CD8-positive, alpha-beta memory T cell (primary cell): ENCODE results near the gene MCF2L2. TPM values are rescaled to one million over a fixed set of nuclear protein-coding genes. Genes with fewer than 3 reads are reported as not detected.
A peak's percentile ranks its signal among the peaks of the same experiment; 100 is the strongest.

Experiments
- CTCF ChIA-PET: fragments of 350-600 bp; sonication (Branson Sonifier 250); formaldehyde crosslinking; loops from one replicate; lab custom pipeline; 2021; ENCODE audit warnings: antibody characterized with exemption; lab: Charles Lee
- POLR2A ChIA-PET: fragments of 350-600 bp; sonication (Branson Sonifier 250); formaldehyde crosslinking; loops from one replicate; lab custom pipeline; 2021; ENCODE audit warnings: antibody characterized with exemption; lab: Charles Lee
- DNase-seq, 5 donors: peaks; one replicate each; pipeline versions ENCODE4 v3.0.0 to v3.0.0-alpha.2; 2020 to 2022; ENCODE audit warnings: mixed read lengths in 1 of 5
- H3K27ac ChIP-seq: one replicate; pipeline ENCODE4 v1.7.0; 2013; ENCODE audit warnings: low read depth, mild to moderate bottlenecking, low read length, moderate library complexity
- H3K27me3 ChIP-seq: 2 replicates; pipeline ENCODE4 v1.7.0; 2013; ENCODE audit warnings: low read length, mild to moderate bottlenecking; ENCODE audit not compliant: insufficient read depth, poor library complexity, severe bottlenecking
- H3K36me3 ChIP-seq: 2 replicates; pipeline ENCODE4 v1.7.0; 2013; ENCODE audit warnings: mild to moderate bottlenecking, low read length, moderate library complexity; ENCODE audit not compliant: insufficient read depth
- H3K4me1 ChIP-seq: 2 replicates; pipeline ENCODE4 v1.7.0; 2013; ENCODE audit warnings: mild to moderate bottlenecking, low read length, moderate library complexity; ENCODE audit not compliant: insufficient read depth
- H3K4me3 ChIP-seq: 2 replicates; pipeline ENCODE4 v1.7.0; 2013; ENCODE audit warnings: mild to moderate bottlenecking, low read length
- H3K9me3 ChIP-seq: 2 replicates; pipeline ENCODE4 v1.7.0; 2013; ENCODE audit warnings: mild to moderate bottlenecking, low read length
- H3K27ac Mint-ChIP-seq, 8 donors: one replicate each; pipeline ENCODE4 v1.8.0; 2020 to 2021; ENCODE audit warnings: mixed read lengths in 8 of 8, mild to moderate bottlenecking in 6 of 8, inconsistent platforms in 3 of 8, moderate library complexity in 3 of 8
- H3K27me3 Mint-ChIP-seq, 2 donors: one replicate each; pipeline ENCODE4 v1.8.0; 2020 to 2021; ENCODE audit warnings: mixed read lengths in 2 of 2, mild to moderate bottlenecking in 1 of 2, moderate library complexity in 1 of 2
- H3K36me3 Mint-ChIP-seq, 3 donors: one replicate each; pipeline ENCODE4 v1.8.0; 2020 to 2021; ENCODE audit warnings: mixed read lengths in 3 of 3, inconsistent platforms in 1 of 3, mild to moderate bottlenecking in 1 of 3
- H3K4me1 Mint-ChIP-seq, 3 donors: one replicate each; pipeline ENCODE4 v1.8.0; 2020 to 2021; ENCODE audit warnings: mixed read lengths in 3 of 3, inconsistent platforms in 1 of 3, mild to moderate bottlenecking in 1 of 3
- H3K4me3 Mint-ChIP-seq, 7 donors: one replicate each; pipeline ENCODE4 v1.8.0; 2020 to 2021; ENCODE audit warnings: mixed read lengths in 7 of 7, mild to moderate bottlenecking in 6 of 7, moderate library complexity in 4 of 7, inconsistent platforms in 2 of 7
- H3K9me3 Mint-ChIP-seq, 5 donors: one replicate each; pipeline ENCODE4 v1.8.0; 2020 to 2022; ENCODE audit warnings: mixed read lengths in 5 of 5, mild to moderate bottlenecking in 3 of 5, moderate library complexity in 2 of 5, inconsistent platforms in 1 of 5
- polyA plus RNA-seq: library from polyadenylated mRNA; unstranded; fragments of 300-500 nt; fragmentation: Illumina TruSeq; gene quantifications from one replicate; pipeline ENCODE4 v1.2.3, GENCODE V29; 2021
- total RNA-seq, 2 experiments: library from RNA; stranded (reverse); gene quantifications; one replicate each; pipeline ENCODE4 v1.2.3, GENCODE V29; 2021

Gene MCF2L2
- total and polyA plus RNA-seq, 3 experiments from 2014 or later, result 0.78 to 3.5 (median 2.8) TPM

DNA sequence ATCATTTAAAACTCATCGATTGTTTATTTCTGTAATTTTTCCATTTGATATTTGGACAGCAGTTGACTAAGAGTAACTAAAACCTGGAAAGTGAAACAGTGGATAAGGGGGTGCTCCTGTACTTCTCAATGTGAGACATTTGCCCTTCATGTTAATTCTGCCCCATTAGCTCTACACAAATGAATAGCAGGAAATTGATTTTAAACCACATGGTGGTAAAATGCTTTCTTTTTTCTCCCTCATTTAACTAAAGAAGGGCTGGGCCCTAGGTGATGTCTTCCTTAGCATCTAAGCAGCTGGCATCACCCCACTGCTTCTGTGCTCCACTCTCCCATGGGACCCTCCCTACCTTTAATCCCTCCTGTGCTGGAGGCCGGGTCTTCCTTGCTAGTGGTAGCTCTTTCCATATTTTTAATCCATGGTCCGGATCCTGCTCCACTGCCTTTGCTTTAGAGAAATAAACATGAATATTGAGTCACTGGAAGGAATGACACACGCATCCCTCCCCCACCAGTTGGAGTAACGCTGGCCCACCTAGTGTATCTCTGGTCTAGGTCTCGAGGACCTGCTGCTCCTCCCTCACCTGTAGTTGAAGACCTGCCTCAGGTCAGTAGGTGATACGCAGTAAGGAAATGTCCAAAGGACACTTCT is 235.6 kb downstream of the MCF2L2 start:
- DNase-seq, result no peak
- Histone ChIP-seq H3K36me3 (no peaks in the 10 kb centered on the region), H3K27me3 (no peaks in the 10 kb centered on the region), H3K4me3 (no peak overlapping the region), H3K4me1 (no peaks in the 10 kb centered on the region), H3K9me3 (no peaks in the 10 kb centered on the region), H3K27ac (no peak overlapping the region)
- CTCF ChIA-PET, result no interaction called here
- Mint-ChIP-seq H3K27me3 (no peaks in the 10 kb centered on the region), H3K4me1 (no peaks in the 10 kb centered on the region), H3K27ac (no peak overlapping the region), H3K4me3 (no peak overlapping the region), H3K9me3 (no peaks in the 10 kb centered on the region), H3K36me3 (no peaks in the 10 kb centered on the region)
- POLR2A ChIA-PET, result no interaction called here

DNA sequence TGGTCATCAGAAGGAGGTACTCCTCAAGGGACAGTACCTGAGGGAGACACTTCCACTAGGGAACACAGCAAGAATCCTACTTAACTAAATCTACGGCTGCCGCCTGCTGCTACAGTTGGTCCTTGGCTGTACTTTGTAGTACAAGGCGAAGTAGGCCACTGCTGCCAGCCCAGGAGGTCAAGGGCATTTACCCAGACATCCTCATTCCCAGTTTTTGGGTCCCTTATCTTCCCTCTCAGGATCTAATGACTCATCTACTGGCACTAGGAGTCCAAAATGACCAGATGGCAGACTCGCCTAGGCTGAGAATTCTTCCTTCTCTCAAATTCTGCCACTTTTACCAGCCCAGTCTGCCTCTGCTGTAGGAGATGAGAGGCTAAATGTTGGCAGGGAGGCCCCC is 238.8 kb downstream of the MCF2L2 start:
- H3K4me3 ChIP-seq, result no peak overlapping the region
- H3K4me1 ChIP-seq, result no peaks in the 10 kb centered on the region
- POLR2A ChIA-PET, result no interaction called here
- CTCF ChIA-PET, result no interaction called here
- no peak for DNase-seq
- H3K4me1 Mint-ChIP-seq, result no peaks in the 10 kb centered on the region
- H3K36me3 ChIP-seq, result no peaks in the 10 kb centered on the region
- no peaks in the 10 kb centered on the region for H3K27me3 Mint-ChIP-seq
- H3K27me3 ChIP-seq, result no peaks in the 10 kb centered on the region
- H3K27ac Mint-ChIP-seq, result no peak overlapping the region
- H3K36me3 Mint-ChIP-seq, result no peaks in the 10 kb centered on the region
- no peaks in the 10 kb centered on the region for H3K9me3 ChIP-seq
- H3K9me3 Mint-ChIP-seq, result no peaks in the 10 kb centered on the region
- no peak overlapping the region for H3K27ac ChIP-seq
- H3K4me3 Mint-ChIP-seq, result no peak overlapping the region

DNA sequence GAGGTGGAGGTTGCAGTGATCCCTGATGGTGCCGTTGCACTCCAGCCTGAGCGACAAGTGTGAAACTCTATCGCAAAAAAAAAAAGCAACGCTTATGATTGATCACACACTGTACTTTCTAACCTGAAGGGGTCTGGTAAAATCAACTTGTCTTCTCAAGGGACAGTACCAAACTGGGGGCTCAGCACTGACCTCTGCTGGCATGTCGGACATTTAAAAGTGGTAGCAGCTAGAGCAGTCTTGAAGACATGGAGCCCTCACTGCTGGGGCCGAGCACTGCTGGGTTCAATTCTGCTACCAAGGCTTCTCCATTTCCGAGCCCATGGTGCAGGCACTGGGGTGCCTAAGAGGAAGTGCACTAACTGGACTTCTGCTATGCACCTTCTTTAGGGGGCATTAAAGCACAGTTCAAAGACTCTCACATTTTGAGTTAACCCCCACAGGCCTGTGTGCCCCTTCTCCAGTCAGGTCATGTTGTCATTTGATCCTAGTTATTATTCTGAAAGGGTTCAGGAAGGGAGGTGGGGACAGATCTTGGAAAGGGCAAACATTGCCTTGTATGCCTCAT is 239.4 kb downstream of the MCF2L2 start:
- POLR2A ChIA-PET, result interaction anchor here (0.7 kb wide), 1 partner anchor 64 kb away, joined by 3 read pairs; no protein-coding TSS in a partner anchor
- no peaks in the 10 kb centered on the region for H3K9me3 ChIP-seq
- H3K36me3 Mint-ChIP-seq, result no peaks in the 10 kb centered on the region
- peak overlapping the region in 1 of 8 donors; percentile 72 for H3K27ac Mint-ChIP-seq
- no peaks in the 10 kb centered on the region for H3K36me3 ChIP-seq
- no peak overlapping the region for H3K27ac ChIP-seq
- H3K4me3 Mint-ChIP-seq, result no peak overlapping the region
- H3K9me3 Mint-ChIP-seq, result no peaks in the 10 kb centered on the region
- no peaks in the 10 kb centered on the region for H3K4me1 Mint-ChIP-seq
- DNase-seq, result peak in 2 of 5 donors; percentile 17 to 53
- CTCF ChIA-PET, result interaction anchor here (1.0 kb wide), 1 partner anchor 184 kb away, joined by 3 read pairs; no protein-coding TSS in a partner anchor
- no peaks in the 10 kb centered on the region for H3K4me1 ChIP-seq
- H3K27me3 Mint-ChIP-seq, result no peaks in the 10 kb centered on the region
- no peak overlapping the region for H3K4me3 ChIP-seq
- no peaks in the 10 kb centered on the region for H3K27me3 ChIP-seq

DNA sequence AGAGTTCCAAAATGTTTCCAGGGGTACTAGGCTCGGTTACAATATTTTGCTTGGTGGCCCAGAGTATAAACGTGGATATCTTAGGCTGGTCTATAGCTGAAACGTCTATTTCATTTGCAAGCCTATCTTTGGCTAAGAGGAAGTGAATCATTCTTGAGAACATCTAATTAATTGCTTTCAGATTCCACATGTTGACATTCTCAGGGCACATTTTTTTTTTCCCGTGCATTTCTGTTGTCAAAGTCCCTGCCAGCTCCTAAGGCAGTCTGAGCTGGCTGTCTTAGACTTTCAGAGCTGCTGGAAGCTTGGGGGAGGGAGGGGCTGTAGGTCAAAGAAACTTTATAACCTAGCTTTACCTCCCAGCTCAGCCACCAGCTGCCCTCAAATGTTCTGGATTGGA is 242.7 kb downstream of the MCF2L2 start:
- POLR2A ChIA-PET, result no interaction called here
- no peak for DNase-seq
- Histone ChIP-seq H3K9me3 (no peaks in the 10 kb centered on the region), H3K4me3 (no peak overlapping the region), H3K27ac (no peak overlapping the region), H3K4me1 (no peaks in the 10 kb centered on the region), H3K27me3 (no peaks in the 10 kb centered on the region), H3K36me3 (no peaks in the 10 kb centered on the region)
- Mint-ChIP-seq H3K9me3 (no peaks in the 10 kb centered on the region), H3K27ac (no peak overlapping the region), H3K4me1 (no peaks in the 10 kb centered on the region), H3K4me3 (no peak overlapping the region), H3K27me3 (peaks cover 0 to 1% of the 10 kb centered on the region in 2 donors), H3K36me3 (no peaks in the 10 kb centered on the region)
- CTCF ChIA-PET, result interaction anchor here (1.1 to 7.1 kb wide), 6 partner anchors 60 to 581 kb away, joined by 3 to 97 read pairs (median 5); no protein-coding TSS in a partner anchor

DNA sequence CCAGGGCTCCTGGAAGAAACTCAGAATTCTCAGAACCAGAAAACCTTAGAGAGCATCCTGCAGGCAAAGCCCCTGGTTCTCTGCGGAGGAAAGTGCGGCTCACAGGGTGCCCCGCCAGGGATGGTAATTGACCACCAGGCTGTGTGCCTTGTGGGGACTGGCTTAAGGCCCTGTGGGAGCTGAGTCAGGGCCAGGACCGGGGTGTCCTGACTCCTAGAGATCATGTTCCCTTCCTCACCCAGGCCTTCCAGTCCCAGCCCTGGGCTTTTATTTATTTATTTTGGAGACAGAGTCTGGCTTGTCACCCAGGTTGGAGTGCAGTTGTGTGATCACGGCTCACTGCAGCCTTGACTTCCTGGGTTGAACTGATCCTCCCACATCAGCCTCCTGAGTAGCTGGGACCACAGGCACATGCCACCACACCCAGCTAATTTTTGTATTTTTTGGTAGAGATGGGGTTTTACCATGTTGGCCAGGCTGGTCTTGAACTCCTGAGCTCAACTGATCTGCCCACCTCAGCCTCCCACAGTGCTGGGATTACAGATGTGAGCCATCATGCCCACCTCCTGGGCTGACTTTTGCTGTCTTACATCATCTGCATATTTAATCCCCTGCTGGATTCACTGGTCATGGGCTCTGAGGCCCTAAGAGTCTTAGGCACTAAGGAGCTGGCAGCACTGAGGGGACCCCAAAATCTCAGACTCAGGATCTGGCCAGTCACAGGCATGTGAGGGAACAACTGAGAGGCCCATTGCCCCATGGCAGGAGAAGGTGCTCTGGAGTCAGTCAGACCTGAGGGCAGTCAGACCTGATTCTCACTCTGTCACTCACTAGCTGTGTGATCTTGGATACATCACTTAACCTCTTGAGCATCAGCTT is 245.4 kb downstream of the MCF2L2 start:
- ChIA-PET CTCF (interaction anchor here (7.1 kb wide), 1 partner anchor 200 kb away, joined by 97 read pairs; no protein-coding TSS in a partner anchor), POLR2A (no interaction called here)
- Histone ChIP-seq H3K4me1 (peaks cover 6% of the 10 kb centered on the region), H3K4me3 (no peak overlapping the region), H3K9me3 (no peaks in the 10 kb centered on the region), H3K27me3 (peaks cover 5% of the 10 kb centered on the region), H3K36me3 (no peaks in the 10 kb centered on the region), H3K27ac (no peak overlapping the region)
- no peak overlapping the region for H3K4me3 Mint-ChIP-seq
- no peaks in the 10 kb centered on the region for H3K36me3 Mint-ChIP-seq
- no peak overlapping the region for H3K27ac Mint-ChIP-seq
- DNase-seq, result no peak
- H3K9me3 Mint-ChIP-seq, result no peaks in the 10 kb centered on the region
- peaks cover 4 to 14% (median 13%) of the 10 kb centered on the region in 3 donors for H3K4me1 Mint-ChIP-seq
- H3K27me3 Mint-ChIP-seq, result peaks cover 15 to 17% of the 10 kb centered on the region in 2 donors

DNA sequence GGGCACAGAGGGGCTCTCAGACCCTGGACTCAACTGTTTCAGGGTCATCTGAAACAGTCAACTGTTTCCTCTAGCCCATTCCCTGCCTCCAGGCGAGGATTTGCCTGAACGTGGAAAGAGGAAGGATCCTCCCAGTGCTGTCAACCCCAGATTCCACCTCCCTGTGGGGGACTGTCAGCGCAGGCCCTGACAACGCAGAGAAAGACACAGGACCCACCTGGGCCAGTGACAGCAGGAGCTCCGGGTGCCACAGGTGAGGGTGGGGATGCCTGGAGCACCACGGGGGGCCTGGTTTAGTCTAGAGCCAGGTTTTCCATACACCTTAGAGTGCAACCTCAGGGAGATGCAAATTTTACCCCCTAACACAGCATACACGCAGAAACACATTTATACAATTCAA is 246.3 kb downstream of the MCF2L2 start:
- Mint-ChIP-seq H3K27ac (no peak overlapping the region), H3K36me3 (no peaks in the 10 kb centered on the region), H3K4me1 (peaks cover 4 to 14% (median 13%) of the 10 kb centered on the region in 3 donors), H3K4me3 (no peak overlapping the region), H3K9me3 (no peaks in the 10 kb centered on the region), H3K27me3 (peaks cover 15 to 17% of the 10 kb centered on the region in 2 donors)
- Histone ChIP-seq H3K36me3 (no peaks in the 10 kb centered on the region), H3K27me3 (peaks cover 5% of the 10 kb centered on the region), H3K4me3 (no peak overlapping the region), H3K4me1 (peaks cover 6% of the 10 kb centered on the region), H3K27ac (no peak overlapping the region), H3K9me3 (no peaks in the 10 kb centered on the region)
- DNase-seq, result no peak
- POLR2A ChIA-PET, result no interaction called here
- CTCF ChIA-PET, result interaction anchor here (7.1 kb wide), 1 partner anchor 201 kb away, joined by 97 read pairs; no protein-coding TSS in a partner anchor

DNA sequence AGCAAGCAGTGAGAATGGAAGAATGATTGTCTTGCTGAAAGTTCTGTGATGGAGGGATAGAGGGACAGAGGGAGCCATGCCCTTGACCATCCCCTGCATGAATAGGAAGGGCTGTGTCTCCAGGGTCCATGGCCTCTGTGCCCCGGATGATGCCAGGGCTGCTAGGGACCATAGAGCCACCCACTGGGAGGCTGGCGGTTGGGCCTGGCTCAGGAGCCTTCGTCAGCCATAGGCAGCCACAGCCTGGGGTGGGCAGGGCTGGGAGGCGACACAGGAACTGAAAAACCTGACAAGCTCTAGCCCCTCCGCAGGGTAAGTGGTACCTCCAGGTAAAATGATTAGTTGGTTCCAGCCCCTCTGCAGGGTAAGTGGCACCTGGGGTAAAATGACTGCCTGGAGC is 246.8 kb downstream of the MCF2L2 start:
- H3K9me3 Mint-ChIP-seq, result no peaks in the 10 kb centered on the region
- POLR2A ChIA-PET, result no interaction called here
- H3K27ac ChIP-seq, result no peak overlapping the region
- no peaks in the 10 kb centered on the region for H3K36me3 ChIP-seq
- peaks cover 19% of the 10 kb centered on the region in 2 donors for H3K27me3 Mint-ChIP-seq
- no peak overlapping the region for H3K27ac Mint-ChIP-seq
- no peaks in the 10 kb centered on the region for H3K9me3 ChIP-seq
- peaks cover 4 to 14% (median 13%) of the 10 kb centered on the region in 3 donors for H3K4me1 Mint-ChIP-seq
- H3K4me3 Mint-ChIP-seq, result no peak overlapping the region
- peaks cover 0 to 3% (median 0%) of the 10 kb centered on the region in 3 donors for H3K36me3 Mint-ChIP-seq
- CTCF ChIA-PET, result interaction anchor here (7.1 kb wide), 1 partner anchor 201 kb away, joined by 97 read pairs; no protein-coding TSS in a partner anchor
- DNase-seq, result no peak
- H3K27me3 ChIP-seq, result peaks cover 5% of the 10 kb centered on the region
- no peak overlapping the region for H3K4me3 ChIP-seq
- H3K4me1 ChIP-seq, result peaks cover 6% of the 10 kb centered on the region
